HG02623 (cell line): ENCODE data around the gene GPD1L.
"Not testable (repeated sequence)": the region's sequence is repeated elsewhere in the genome, so short reads cannot be mapped to it uniquely, and the experiment has no call there.

Experiments used
- ATAC-seq: cut with Tn5 transposase; IDR thresholded peaks from one replicate; pipeline ENCODE4 v1.9.1; 2021; ENCODE audit warnings: moderate library complexity; ENCODE audit not compliant: unreplicated experiment

The GPD1L gene

GRCh38 chr3:32105291-32106131 is 909 bp upstream of the GPD1L start:
- no peak for ATAC-seq

GRCh38 chr3:32106929-32107362 is 526 bp downstream of the GPD1L start:
- ATAC-seq = no peak

- not testable (repeated sequence) for ATAC-seq
These were observed 1.8 kb downstream of the GPD1L start for GRCh38 chr3:32108224-32108623.

- no peak for ATAC-seq
These were observed 2.8 kb downstream of the GPD1L start for GRCh38 chr3:32109256-32109655.

- ATAC-seq = no peak
These were observed 3.9 kb downstream of the GPD1L start for GRCh38 chr3:32110233-32110760.

- no peak for ATAC-seq
These were observed 5.1 kb downstream of the GPD1L start for GRCh38 chr3:32111560-32111959.

GRCh38 chr3:32113566-32113965 is 7.1 kb downstream of the GPD1L start:
- no peak for ATAC-seq

GRCh38 chr3:32113981-32114545 is 7.6 kb downstream of the GPD1L start:
- no peak for ATAC-seq

- not testable (repeated sequence) for ATAC-seq
These were observed 8.3 kb downstream of the GPD1L start for GRCh38 chr3:32114546-32115386.

- no peak for ATAC-seq
These were observed 10.9 kb downstream of the GPD1L start for GRCh38 chr3:32117320-32117719.

- no peak for ATAC-seq
These were observed 11.8 kb downstream of the GPD1L start for GRCh38 chr3:32118215-32118614.

- no peak for ATAC-seq
These were observed 14.1 kb downstream of the GPD1L start for GRCh38 chr3:32120471-32120870.

GRCh38 chr3:32121137-32121536 is 14.7 kb downstream of the GPD1L start:
- no peak for ATAC-seq

GRCh38 chr3:32123620-32124019 is 17.2 kb downstream of the GPD1L start:
- ATAC-seq = no peak

GRCh38 chr3:32125012-32125411 is 18.6 kb downstream of the GPD1L start:
- no peak for ATAC-seq

- ATAC-seq = no peak
These were observed 20.0 kb downstream of the GPD1L start for GRCh38 chr3:32126305-32127015.

- ATAC-seq = no peak
These were observed 20.9 kb downstream of the GPD1L start for GRCh38 chr3:32127219-32127826.

GRCh38 chr3:32128936-32129335 is 22.5 kb downstream of the GPD1L start:
- no peak for ATAC-seq

GRCh38 chr3:32129832-32130231 is 23.4 kb downstream of the GPD1L start:
- no peak for ATAC-seq

- no peak for ATAC-seq
These were observed 25.7 kb downstream of the GPD1L start for GRCh38 chr3:32132121-32132520.
